ENCODE measurements around the gene ATP9A. TPM values are rescaled to one million over a fixed set of nuclear protein-coding genes. Genes with fewer than 3 reads are reported as not detected.
A peak's percentile ranks its signal among the peaks of the same experiment; 100 is the strongest.

The ATP9A gene
- total RNA-seq, 1 experiment from 2014 or later: 12.1 TPM

DNA sequence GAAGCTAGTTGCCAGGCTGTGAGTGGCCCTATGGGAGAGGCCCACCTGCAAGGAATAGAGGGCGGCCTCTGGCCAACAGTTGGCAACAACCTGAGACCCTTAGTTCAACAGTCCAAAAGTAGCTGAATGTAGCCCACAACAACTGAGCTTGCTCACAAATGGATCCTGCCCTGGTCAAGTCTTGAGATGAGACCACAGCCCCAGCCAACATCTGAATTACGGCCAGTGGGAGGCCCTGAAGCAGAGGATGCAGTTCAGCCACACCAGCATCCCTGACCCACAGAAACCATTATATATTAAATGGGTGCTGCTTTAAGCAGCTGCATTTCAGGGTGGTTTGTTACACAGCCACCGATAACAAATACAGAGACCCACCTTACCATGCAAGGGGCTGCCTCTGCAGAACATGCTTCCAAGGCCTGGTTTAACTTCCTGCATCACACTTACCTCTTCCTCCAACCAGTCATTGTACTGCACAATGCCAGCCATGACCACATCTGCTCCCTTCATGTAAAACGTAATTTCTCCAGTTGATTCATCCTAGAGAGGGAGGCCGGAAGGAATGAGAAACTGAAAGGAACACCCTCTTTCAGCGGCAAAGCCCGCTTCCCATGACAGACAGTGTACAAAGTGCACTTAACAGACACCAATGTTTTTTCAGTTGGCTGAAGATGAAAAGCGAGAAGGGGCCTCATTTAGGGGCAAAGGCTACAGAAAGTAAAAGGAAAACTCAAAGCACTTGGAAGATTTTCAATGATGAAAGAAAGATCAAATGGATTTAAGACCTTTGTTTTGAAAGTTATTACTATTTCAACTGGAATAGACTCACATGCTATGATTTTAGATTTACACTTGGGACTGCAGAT lies 139.4 kb downstream of the ATP9A start:
- Histone ChIP-seq H2BK5ac (ENCODE audit: insufficient read length, low read length) (no peak overlapping the region), H2BK120ac (ENCODE audit: low read depth, low read length, poor library complexity, severe bottlenecking) (no peak overlapping the region), H3K9me3 (ENCODE audit: control insufficient read depth, low read depth, low read length) (no peaks in the 10 kb centered on the region), H4K91ac (ENCODE audit: insufficient read length, low read depth, low read length) (no peak overlapping the region), H2BK20ac (ENCODE audit: low read depth, low read length, poor library complexity, severe bottlenecking) (no peak overlapping the region), H3K56ac (ENCODE audit: insufficient read length, low read depth, low read length) (no peak overlapping the region), H3T11ph (ENCODE audit: low read length) (no peak overlapping the region), H4K5ac (ENCODE audit: insufficient read length, low read depth, low read length) (no peak overlapping the region), H3K23me2 (ENCODE audit: insufficient read length, low read depth, low read length, poor library complexity, severe bottlenecking) (no peaks in the 10 kb centered on the region), H3K23ac (ENCODE audit: insufficient read length, low read depth, low read length) (no peak overlapping the region), H4K20me1 (ENCODE audit: control insufficient read depth, insufficient read depth, insufficient read length) (no peaks in the 10 kb centered on the region), H4K8ac (replicated peaks; ENCODE audit: insufficient read length, low read depth, low read length) (no peak overlapping the region), H3K4me1 (ENCODE audit: insufficient read depth, low read length) (no peaks in the 10 kb centered on the region), H3K4me2 (ENCODE audit: insufficient read depth, insufficient read length, low read length) (no peak overlapping the region), H3K27ac (ENCODE audit: insufficient read length, low read depth, low read length) (no peak overlapping the region), H3K14ac (ENCODE audit: insufficient read depth, low read length) (no peak overlapping the region), H3K18ac (ENCODE audit: insufficient read length, low read depth, low read length) (no peak overlapping the region), H3K4ac (ENCODE audit: low read depth, low read length) (no peak overlapping the region), H3K27me3 (ENCODE audit: insufficient read depth, low read length) (no peaks in the 10 kb centered on the region), H3K9ac (ENCODE audit: extremely low read depth, insufficient read length, low read length) (no peak overlapping the region), H2BK12ac (ENCODE audit: insufficient read length, low read depth, low read length) (no peak overlapping the region), H3K79me2 (ENCODE audit: insufficient read depth, low read length) (no peaks in the 10 kb centered on the region), H2BK15ac (ENCODE audit: low read depth, low read length) (no peak overlapping the region), H2AK5ac (ENCODE audit: insufficient read length, low read length) (no peak overlapping the region), H3K79me1 (ENCODE audit: insufficient read depth, low read depth, low read length, poor library complexity, severe bottlenecking) (no peaks in the 10 kb centered on the region), H2AFZ (ENCODE audit: low read length) (no peak overlapping the region)
- peak overlapping the region in 1 of 3 experiments; percentile 65; a peak in 1 of 7 replicates for H3K27ac Mint-ChIP-seq
- no peaks in the 10 kb centered on the region; a peak in 1 of 7 replicates for H3K36me3 Mint-ChIP-seq (ENCODE audit: insufficient read depth in 1 of 3, low read depth in 3 of 3)
- no peaks in the 10 kb centered on the region; the same call in 1 of the 2 replicates for H3K27me3 Mint-ChIP-seq (ENCODE audit: low read depth)
- H3K9me3 Mint-ChIP-seq: no peaks in the 10 kb centered on the region
- WGBS (ENCODE audit: extremely low coverage, insufficient read length, low lambda C conversion rate): no CpG with 5 or more reads among the region's 8 CpGs
- TF ChIP-seq, protein P1, sequence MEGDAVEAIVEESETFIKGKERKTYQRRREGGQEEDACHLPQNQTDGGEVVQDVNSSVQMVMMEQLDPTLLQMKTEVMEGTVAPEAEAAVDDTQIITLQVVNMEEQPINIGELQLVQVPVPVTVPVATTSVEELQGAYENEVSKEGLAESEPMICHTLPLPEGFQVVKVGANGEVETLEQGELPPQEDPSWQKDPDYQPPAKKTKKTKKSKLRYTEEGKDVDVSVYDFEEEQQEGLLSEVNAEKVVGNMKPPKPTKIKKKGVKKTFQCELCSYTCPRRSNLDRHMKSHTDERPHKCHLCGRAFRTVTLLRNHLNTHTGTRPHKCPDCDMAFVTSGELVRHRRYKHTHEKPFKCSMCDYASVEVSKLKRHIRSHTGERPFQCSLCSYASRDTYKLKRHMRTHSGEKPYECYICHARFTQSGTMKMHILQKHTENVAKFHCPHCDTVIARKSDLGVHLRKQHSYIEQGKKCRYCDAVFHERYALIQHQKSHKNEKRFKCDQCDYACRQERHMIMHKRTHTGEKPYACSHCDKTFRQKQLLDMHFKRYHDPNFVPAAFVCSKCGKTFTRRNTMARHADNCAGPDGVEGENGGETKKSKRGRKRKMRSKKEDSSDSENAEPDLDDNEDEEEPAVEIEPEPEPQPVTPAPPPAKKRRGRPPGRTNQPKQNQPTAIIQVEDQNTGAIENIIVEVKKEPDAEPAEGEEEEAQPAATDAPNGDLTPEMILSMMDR (conservative IDR thresholded peaks at IDR 0.05): no peak
- no peak overlapping the region for H3K4me3 Mint-ChIP-seq
- peaks cover 2 to 4% of the 10 kb centered on the region in 2 experiments; a peak in 3 of 4 replicates for H3K4me1 Mint-ChIP-seq
- no peak for DNase-seq

Measured in H9 (cell line).